Hypothalamus (tissue), 51 donors: ENCODE data around the gene DOCK2.
"Not testable (repeated sequence)": the region's sequence is repeated elsewhere in the genome, so short reads cannot be mapped to it uniquely, and the experiment has no call there.

Experiments used
- DNase-seq, 51 donors: peaks; one replicate each; lab custom pipeline; 2025; lab: John Stamatoyannopoulos, UW

DOCK2 gene

DNA sequence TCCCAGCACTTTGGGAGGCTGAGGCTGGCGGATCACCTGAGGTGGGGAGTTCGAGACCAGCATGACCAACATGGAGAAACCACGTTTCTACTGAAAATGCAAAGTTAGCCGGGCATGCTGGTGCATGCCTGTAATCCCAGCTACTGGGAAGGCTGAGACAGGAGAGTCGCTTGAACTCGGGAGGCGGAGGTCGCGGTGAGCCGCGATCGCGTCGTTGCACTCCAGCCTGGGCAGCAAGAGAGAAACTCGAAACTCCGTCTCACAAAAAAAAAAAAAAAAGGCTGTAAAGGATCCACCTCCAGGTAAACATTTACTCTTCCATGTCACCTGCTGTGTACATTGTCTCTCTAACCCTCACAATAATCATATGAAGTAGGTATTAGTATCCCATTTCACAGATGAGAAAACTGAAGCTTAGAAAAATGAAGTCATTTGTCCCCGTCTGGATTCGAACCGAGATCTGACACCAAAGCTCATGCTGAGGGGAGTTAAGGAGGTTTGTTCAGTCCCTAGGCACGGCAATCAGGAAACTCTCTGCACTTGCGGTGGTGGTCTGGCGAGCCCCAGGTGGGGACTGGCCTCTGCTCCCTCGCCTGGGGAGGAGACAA, 494 bp upstream of the DOCK2 start:
- no peak for DNase-seq

DNA sequence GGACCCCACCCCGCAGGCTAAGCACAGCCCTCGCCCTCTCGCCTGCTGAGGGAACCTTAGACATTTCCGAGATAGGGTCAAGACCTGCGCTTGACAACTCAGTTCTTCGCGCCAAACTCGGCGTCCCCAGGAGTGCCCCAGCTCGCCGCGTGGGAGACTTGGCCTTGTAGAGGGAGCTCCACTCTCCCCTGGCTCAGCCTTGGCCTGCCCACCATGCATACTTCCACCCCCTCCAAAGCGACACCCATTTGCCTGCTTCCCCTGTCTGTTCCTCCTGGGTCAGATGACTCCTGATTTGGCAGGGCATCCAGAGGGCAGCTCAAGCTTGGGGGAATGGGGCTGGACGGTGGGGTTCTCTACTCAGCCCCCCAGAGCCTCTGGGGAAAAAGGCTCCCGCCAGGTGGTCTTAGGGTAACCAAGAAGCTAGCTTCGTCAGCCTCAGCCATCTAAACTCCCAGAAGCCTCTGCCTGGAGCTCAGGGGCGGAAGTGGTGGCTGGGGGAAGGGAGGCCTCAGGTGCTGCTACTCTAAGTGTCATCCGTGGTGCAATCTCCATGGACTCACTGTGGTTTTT, 560 bp downstream of the DOCK2 start:
- peak in 2 of 51 donors; percentile 9 to 25 for DNase-seq

DNA sequence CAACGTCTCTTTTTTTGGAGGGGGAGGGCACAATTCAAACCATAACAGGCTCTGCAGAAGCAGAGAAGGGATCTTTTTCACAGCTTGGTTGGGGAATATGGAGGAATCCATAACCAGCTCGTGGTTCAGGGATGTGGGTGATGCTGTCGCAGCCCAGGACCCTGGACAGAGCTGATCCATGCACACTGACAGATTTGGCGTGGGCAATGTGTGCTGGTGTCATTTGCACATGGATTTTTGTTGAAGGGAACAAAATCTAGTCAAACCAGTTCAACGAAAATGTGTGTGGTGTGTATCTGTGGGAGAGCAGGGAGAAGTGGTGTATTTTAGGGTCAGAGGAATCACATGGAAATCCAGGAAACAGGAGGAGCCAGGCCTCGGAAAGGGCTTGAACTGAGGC, 4.2 kb downstream of the DOCK2 start:
- DNase-seq, result no peak

- no peak for DNase-seq
Observed at GRCh38 chr5:169646856-169647255, 9.8 kb downstream of the DOCK2 start.

GRCh38 chr5:169647566-169647965, 10.5 kb downstream of the DOCK2 start:
- DNase-seq, result peak in 1 of 51 donors; percentile 2

DNA sequence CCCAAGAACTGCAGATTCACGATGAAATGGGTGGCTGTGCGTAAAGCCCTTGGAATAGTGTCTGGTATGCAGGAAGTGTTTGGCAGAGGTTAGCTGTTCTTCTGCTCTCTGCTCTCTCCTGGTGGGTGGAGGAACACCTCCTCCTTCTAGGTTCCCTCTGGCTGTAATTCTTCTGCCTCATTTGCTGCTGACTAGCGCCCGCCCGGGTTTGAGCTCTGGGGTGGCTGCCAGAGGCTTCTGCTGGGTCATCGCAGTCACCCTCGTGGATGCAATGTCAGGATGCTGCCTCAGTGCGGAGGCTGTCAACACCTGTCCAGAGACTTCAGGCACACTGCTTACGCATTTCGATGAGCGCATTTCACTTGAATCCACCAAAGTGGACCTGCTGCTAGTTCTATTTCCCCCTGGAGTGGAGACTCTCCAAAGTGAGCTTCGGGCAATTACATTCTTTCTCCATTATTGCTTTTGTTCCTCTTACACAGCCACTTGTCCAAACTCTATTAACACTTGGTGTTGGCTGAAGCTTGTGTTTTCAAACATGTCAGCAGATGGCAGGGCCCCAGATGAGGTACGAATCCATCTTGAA, 11.7 kb downstream of the DOCK2 start:
- peak in 2 of 51 donors; percentile 5 for DNase-seq

DNA sequence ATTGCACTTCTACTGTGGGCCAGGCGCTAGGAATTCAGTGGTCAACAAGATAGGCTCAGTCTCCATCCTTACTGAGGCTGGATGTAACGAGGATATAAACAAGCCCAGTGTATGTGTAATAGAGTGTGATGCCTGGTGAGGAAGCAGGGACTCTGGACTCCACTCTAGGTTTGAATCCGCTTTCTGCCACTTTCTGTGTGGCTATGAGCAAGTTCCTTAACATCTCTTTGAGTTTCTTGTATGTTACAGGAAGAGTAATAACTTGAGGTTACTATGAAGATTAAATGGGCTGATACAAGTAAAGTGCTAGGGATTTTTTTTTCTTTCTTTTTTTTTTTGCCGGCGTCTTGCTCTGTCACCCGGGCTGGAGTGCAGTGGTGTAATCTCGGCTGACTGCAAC, 12.4 kb downstream of the DOCK2 start:
- no peak for DNase-seq

- no peak for DNase-seq
Observed at GRCh38 chr5:169650701-169651331, 13.7 kb downstream of the DOCK2 start.

DNA sequence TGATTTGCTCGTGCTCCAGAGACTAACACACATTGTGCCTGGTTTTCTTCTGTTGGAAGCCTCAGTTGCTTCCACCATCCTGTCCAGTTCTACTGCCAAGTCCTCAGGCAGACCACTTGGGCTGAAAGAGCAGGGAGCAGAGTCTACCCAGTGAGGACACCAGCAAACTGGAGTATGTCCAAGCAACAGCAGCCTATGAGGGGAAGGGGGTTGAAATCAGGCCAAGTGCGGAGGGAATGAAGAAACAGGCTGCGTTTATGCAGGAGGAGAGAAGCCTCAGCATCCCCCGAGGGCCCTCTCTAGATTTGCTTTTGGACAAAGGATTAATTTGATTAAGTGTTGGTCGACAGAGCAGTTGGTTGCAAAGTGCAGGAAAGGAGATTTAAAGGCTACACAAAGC, 14.5 kb downstream of the DOCK2 start:
- DNase-seq, result no peak

GRCh38 chr5:169652057-169652456, 15.0 kb downstream of the DOCK2 start:
- DNase-seq, result peak in 13 of 51 donors; percentile 7 to 54 (median 18)

DNA sequence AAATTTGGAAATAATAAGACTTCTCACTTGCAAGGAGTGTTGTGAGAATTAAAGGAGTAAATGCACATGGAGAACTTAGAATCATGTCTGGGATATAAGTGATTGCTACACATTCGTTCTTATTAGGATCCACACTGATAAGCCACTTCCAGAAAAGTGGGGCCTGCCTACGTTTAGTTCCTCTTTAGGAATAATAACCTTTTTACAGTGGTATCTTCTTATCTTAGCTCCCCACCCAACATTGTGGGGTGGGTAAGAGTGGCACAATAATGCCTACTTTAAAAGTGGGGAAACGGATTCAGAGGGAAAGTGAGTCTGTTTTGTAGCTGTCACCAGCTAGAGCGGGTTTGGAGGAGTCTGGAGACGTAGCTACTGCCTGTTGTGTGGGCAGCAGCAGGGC, 16.0 kb downstream of the DOCK2 start:
- DNase-seq, result no peak

DNA sequence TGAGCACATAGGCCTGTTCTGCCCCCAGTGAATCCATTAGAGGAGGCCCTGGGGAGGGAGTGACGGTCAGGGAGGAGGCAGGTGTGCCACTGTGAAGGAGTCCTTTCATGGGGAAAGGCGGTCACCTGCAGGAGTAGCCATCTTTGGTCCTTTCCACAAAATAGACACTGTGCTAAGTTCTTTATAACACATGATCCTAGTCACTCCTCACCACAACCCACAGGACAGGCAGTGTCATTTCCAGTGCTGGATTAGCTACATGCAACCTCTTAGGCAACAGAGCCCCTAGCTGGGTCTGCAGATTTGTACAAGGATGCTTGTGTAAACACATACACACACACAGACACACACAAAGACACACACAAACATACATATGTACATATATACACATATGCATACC, 18.3 kb downstream of the DOCK2 start:
- DNase-seq, result no peak

- DNase-seq, result no peak
Observed at GRCh38 chr5:169656125-169656901, 19.2 kb downstream of the DOCK2 start.

DNA sequence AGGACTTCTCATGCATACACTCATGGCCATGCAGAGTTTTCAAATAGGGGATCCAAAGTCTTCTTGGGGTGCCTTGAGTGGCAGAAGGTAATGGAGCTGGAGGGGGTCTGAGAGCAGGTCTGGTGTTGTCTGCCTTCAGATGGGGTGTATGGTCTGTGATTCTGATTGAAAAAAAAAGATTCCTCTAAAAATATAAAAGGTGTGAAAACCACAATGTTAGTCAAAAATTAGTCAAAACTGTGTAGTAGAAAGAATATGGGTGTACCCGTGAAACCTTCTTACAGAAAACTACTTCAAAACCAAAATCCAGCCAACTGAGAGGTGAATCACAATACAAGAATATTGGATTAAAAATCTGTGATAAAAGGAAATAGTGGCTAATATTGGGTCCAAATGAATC, 20.1 kb downstream of the DOCK2 start:
- no peak for DNase-seq

- not testable (repeated sequence) for DNase-seq
Observed at GRCh38 chr5:169662451-169662850, 25.4 kb downstream of the DOCK2 start.

DNA sequence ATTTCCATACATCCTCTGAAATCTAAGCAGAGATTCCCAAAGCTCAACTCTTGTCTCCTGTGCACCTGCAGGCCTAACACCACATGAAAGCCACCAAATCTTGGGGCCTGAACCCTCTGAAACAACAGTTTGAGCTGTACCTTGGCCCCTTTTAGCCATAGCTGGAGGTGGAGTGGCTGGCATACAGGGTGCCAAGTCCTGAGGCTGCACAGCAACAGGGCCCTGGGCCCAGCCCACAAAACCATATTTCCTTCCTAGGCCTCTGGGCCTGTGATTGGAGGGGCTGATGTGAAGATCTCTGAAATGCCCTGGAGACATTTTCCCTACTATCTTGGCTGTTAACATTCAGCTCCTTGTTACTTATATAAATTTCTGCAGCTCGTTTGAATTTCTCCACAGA, 26.5 kb downstream of the DOCK2 start:
- no peak for DNase-seq

- no peak for DNase-seq
Observed at GRCh38 chr5:169666365-169666764, 29.3 kb downstream of the DOCK2 start.

- no peak for DNase-seq
Observed at GRCh38 chr5:169667896-169668674, 31.0 kb downstream of the DOCK2 start.

DNA sequence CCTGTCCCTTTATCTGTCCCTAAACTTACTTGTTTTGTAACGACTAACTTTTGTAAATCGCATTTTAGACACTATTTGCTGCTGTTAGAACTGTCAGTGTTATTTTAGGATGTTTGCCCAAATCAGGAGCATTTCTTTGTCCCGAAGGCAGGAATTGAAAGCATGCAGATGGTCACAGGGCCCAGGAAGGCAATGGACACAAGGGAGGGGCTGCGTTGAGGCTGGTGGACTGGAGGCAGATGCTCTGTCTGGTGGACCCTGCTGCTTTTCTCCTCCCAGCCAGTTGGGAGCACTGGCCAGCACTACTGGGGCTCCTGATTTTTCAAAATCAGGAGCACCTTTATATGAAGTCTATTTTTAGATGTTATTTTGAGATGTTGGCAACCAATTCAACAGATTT, 31.7 kb downstream of the DOCK2 start:
- DNase-seq, result no peak

DNA sequence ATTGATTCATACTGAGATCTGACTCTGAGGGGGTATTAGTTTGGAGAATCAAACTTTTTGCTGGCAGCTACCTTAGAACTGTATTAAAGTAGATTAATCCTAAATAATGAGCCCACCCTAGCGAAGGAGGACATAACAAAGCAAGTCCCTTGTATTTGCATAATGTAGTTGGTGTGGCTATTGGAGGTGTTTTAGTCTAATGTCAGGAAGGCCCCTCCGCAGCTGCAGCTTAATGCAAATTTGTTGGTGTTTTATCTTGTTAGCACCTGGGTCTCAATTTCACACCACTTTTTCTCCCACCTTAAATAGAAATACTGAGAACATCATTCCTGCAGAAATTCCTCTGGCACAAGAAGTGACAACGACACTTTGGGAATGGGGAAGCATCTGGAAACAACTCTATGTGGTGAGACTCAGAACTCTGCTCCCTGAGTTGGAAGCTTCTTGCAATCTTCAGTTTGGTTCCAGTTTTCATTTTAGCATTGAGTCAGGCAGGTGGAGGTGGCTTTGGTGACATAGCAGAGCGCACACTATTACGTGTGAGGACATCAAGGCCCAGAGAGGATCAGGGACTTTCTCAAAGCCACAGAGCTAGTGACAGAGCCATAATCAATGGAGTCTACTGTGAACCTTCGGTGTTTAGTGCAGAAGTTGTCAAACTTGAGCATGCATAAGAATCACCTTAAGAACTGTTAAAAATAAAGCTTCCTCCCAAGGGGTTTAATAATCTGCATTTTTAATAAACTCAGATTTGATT, 33.9 kb downstream of the DOCK2 start:
- DNase-seq, result no peak
